WERI-Rb-1 (cell line): ENCODE data around the gene DPP10.
A peak's percentile ranks its signal among the peaks of the same experiment; 100 is the strongest.

Experiments
- DNase-seq: peaks from one replicate; pipeline ENCODE4 v3.0.0-alpha.2; 2020
- H3K27ac ChIP-seq: fragments of 250-450 bp; sonication (Bioruptor Pico); 2 replicates; pipeline ENCODE4 v1.5.1; 2020; ENCODE audit warnings: mild to moderate bottlenecking, moderate library complexity
- H3K27me3 ChIP-seq: fragments of 250-450 bp; sonication (Bioruptor Pico); 2 replicates; pipeline ENCODE4 v1.5.1; 2021; ENCODE audit warnings: mild to moderate bottlenecking, low read depth, moderate library complexity; ENCODE audit not compliant: insufficient read depth, severe bottlenecking
- H3K36me3 ChIP-seq: fragments of 250-450 bp; sonication (Bioruptor Pico); 2 replicates; pipeline ENCODE4 v1.5.1; 2020; ENCODE audit warnings: mild to moderate bottlenecking, moderate library complexity
- H3K4me3 ChIP-seq: 2 replicates; pipeline ENCODE4 v1.5.1; 2011; ENCODE audit warnings: low read depth, mild to moderate bottlenecking, control low read depth, low read length
- H3K9me3 ChIP-seq: fragments of 250-450 bp; sonication (Bioruptor Pico); 2 replicates; pipeline ENCODE4 v1.5.1; 2021; ENCODE audit warnings: mild to moderate bottlenecking, moderate library complexity; ENCODE audit not compliant: severe bottlenecking
- TF ChIP-seq, protein P1 (sequence below): IDR thresholded peaks from 2 replicates; pipeline ENCODE4 v1.5.1; 2011; ENCODE audit warnings: low read depth, mild to moderate bottlenecking, control low read depth, inconsistent platforms, low read length

The DPP10 gene

DNA sequence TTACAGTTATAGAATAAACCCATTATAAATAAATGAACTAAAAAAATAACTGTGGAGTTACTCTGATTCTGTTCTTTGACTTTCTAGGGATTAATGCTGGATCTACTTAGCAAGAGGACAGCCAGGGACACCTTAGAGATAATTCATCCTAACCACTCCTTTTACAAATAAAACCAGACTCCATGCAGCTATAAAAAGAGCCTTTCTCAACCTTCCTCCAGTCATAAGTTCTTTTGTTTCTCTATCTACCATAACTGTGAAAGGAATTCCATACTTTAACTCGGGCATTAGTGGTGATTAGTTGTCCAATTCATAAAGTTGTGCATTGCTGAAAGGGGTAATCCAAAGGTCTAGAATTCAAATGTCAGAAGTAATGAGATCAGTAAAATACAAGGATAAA, 682.4 kb downstream of the DPP10 start:
- H3K4me3 ChIP-seq, result no peak overlapping the region
- TF ChIP-seq, protein P1, sequence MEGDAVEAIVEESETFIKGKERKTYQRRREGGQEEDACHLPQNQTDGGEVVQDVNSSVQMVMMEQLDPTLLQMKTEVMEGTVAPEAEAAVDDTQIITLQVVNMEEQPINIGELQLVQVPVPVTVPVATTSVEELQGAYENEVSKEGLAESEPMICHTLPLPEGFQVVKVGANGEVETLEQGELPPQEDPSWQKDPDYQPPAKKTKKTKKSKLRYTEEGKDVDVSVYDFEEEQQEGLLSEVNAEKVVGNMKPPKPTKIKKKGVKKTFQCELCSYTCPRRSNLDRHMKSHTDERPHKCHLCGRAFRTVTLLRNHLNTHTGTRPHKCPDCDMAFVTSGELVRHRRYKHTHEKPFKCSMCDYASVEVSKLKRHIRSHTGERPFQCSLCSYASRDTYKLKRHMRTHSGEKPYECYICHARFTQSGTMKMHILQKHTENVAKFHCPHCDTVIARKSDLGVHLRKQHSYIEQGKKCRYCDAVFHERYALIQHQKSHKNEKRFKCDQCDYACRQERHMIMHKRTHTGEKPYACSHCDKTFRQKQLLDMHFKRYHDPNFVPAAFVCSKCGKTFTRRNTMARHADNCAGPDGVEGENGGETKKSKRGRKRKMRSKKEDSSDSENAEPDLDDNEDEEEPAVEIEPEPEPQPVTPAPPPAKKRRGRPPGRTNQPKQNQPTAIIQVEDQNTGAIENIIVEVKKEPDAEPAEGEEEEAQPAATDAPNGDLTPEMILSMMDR, result no peak
- H3K27me3 ChIP-seq, result no peaks in the 10 kb centered on the region
- peaks cover 5% of the 10 kb centered on the region for H3K36me3 ChIP-seq
- no peak for DNase-seq
- peak overlapping the region; percentile 19 for H3K27ac ChIP-seq
- peaks cover 6% of the 10 kb centered on the region for H3K9me3 ChIP-seq

DNA sequence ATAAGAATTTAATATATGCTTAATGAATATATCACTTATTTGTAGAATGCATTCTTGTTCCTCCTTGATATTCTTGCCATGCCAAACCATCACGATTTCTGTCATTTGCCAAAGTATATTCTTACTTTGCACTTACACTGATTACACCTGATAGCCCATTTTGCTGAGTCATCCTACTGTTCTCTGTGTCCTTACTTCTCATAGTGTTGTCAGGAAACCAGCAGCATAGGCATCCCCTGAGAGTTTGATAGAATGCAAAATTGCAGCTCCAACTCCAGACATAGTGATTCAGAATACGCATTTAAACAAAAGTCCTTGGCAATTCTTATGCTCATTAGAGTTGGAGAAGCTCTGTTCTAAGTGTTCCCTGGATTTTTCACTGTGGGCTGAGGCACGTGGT, 687.1 kb downstream of the DPP10 start:
- Histone ChIP-seq H3K9me3 (no peaks in the 10 kb centered on the region), H3K27me3 (no peaks in the 10 kb centered on the region), H3K4me3 (no peak overlapping the region), H3K36me3 (peaks cover 7% of the 10 kb centered on the region), H3K27ac (no peak overlapping the region)
- TF ChIP-seq, protein P1, result no peak
- DNase-seq, result no peak

DNA sequence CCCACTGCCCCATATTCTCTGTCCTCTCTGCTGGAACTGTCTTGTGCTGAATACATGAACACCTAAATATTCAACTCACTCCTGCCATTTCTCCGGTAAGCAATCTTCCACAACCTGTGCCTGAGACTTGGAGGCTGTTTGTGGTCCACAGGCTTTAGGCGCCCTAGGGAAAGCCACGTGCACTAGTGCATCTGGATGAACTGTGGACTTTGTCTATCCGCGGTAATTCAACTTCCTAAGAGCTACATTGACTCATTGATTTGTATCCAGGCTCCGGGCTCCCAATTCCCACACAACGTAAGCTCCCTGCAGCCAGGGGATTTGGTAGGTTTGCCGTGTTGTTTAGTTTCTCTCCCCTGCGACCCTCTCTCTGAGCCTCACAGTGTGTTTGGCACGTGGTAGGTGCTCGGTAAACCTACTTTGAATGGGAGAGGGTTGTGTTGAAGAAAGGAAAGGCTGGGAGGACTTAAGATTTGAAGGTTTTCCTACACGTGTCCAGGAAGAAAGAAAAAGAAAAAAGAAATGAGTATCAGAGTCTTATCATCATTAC, 718.2 kb downstream of the DPP10 start:
- TF ChIP-seq, protein P1, result no peak
- Histone ChIP-seq H3K27ac (peak overlapping the region; percentile 90), H3K4me3 (peak overlapping the region; percentile 60)

DNA sequence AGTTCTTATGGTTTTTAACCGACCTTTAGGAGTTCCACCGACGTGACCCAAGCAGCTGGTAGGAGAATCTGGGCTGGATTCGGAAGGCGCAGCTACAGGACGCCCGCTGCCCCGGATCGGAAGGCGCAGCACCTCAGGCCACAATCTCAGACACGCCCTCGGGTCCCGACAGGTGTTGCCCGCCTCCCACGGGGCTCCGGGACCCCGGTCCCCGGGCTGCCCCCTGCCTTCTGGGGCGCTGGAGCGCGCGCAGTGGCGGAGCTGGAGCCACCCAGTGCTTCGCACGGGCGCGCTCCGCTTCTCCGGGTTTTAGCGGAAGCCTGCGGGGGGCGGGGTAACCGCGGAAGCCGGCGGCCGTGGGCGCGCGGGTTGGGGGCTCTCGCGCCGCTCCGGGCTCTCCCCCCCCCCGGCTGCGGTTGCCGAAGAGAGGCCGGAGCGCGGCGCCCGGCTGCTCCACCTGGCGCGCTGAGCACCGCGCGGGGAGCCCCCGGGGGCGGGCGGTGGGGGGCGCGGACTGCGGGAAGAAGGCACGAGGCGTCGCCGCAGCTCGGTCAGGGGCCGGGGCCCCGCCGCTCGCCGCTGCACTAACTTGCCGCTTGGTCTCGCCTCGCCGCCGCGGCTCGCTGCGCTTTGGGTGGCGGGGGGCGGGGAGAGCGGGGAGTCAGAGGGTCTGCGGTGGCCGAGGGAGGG, 718.8 kb downstream of the DPP10 start:
- DNase-seq, result peak; percentile 92
- H3K9me3 ChIP-seq, result no peaks in the 10 kb centered on the region
- H3K27me3 ChIP-seq, result no peaks in the 10 kb centered on the region
- peak overlapping the region; percentile 60 for H3K4me3 ChIP-seq
- H3K27ac ChIP-seq, result peak overlapping the region; percentile 90
- TF ChIP-seq, protein P1, result no peak
- H3K36me3 ChIP-seq, result peaks cover 45% of the 10 kb centered on the region

More for the DNA sequence above, 718.2 kb downstream of the DPP10 start:
- peak; percentile 49 for DNase-seq
- H3K27me3 ChIP-seq, result no peaks in the 10 kb centered on the region
- no peaks in the 10 kb centered on the region for H3K9me3 ChIP-seq
- H3K36me3 ChIP-seq, result peaks cover 51% of the 10 kb centered on the region

DNA sequence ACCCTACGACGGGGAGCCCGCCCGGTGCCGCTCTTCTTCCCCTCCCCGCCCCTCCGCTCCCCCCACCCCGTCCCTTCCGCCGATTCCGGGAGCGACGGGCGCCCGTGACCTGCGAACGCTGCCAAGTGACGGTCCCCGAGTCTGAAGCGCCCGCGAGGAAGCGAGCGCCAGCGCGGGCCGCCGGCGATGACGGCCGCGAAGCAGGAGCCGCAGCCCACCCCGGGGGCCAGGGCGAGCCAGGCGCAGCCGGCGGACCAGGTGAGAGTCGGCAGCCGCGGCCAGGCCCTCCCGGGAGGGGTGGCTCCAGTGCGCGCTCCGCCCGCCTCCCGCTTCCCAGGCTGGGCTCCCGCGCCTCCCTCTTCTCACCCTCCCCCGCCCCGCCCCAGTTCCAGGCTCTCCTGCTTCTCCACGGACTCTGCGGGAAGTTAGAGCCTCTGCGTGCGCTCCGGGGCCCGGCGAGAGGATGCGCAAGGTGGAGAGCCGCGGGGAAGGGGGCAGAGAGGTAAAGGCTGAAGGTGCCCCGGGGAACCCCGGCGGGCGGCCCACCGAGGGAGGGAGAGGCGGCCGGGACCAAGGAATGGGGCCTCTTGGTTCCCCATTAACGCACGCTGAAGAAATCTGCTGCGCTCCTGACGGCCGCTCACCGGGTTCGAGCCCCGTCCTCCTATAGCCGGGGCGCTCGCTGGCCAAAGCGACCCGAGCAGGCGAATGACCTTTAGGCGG, 719.5 kb downstream of the DPP10 start:
- Histone ChIP-seq H3K36me3 (peaks cover 48% of the 10 kb centered on the region), H3K9me3 (no peaks in the 10 kb centered on the region), H3K27ac (peak overlapping the region; percentile 90), H3K4me3 (peak overlapping the region; percentile 60), H3K27me3 (no peaks in the 10 kb centered on the region)
- TF ChIP-seq, protein P1, result no peak
- DNase-seq, result peak; percentile 59
